Omental fat pad (tissue), 4 donors: ENCODE data around the gene ANKRD33B. TPM values are rescaled to one million over a fixed set of nuclear protein-coding genes. Genes with fewer than 3 reads are reported as not detected.

Experiments
- ATAC-seq: fragments of 150-250 bp; one replicate; pipeline ENCODE4 v1.9.1; 2016; ENCODE audit warnings: mild to moderate bottlenecking, moderate library complexity; ENCODE audit not compliant: low FRiP score
- DNase-seq: peaks from one replicate; pipeline ENCODE4 v3.0.0-alpha.2; 2019; ENCODE audit warnings: low spot score
- CTCF ChIP-seq, 3 donors: fragments of 450-650 bp; IDR thresholded peaks; one replicate each; pipeline ENCODE4 v1.5.1; 2016 to 2017; ENCODE audit warnings: antibody characterized with exemption in 3 of 3, mild to moderate bottlenecking in 3 of 3, moderate library complexity in 2 of 3
- total RNA-seq, 4 donors: library from RNA; depleted of rRNA; stranded (reverse); fragments of >200 nt; gene quantifications; one replicate each; pipeline ENCODE4 v1.1.0, GENCODE V29; 2016

ANKRD33B gene
- total RNA-seq, 4 donors from 2014 or later, result 6.2 to 25.5 (median 8.1) TPM

DNA sequence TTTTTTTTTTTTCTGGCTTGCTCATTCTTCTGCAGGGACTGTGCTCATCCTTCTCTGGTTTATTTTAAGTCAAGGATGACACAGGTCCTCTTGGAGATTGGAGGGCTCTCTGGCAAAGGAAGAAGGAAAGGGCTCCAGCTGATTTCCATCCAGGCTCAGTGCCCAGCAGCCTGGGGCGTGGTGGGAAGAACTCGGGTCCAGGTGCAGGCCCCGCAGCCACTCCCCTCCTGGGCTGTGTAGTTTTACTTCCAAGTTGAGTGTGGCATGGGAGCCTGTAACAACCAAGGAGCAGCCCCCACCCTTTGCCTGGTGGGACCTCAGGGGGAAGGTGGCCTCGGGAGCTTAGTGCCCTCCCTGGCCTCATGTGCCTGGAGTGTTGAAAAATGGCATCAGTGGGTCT, 58.9 kb downstream of the ANKRD33B start:
- DNase-seq (no peak), ATAC-seq (no peak)
- no peak for TF ChIP-seq CTCF (IDR thresholded peaks at IDR 0.05)

GRCh38 chr5:10623305-10623910, 59.5 kb downstream of the ANKRD33B start:
- ATAC-seq (no peak), DNase-seq (no peak)
- no peak for TF ChIP-seq CTCF (IDR thresholded peaks at IDR 0.05)

DNA sequence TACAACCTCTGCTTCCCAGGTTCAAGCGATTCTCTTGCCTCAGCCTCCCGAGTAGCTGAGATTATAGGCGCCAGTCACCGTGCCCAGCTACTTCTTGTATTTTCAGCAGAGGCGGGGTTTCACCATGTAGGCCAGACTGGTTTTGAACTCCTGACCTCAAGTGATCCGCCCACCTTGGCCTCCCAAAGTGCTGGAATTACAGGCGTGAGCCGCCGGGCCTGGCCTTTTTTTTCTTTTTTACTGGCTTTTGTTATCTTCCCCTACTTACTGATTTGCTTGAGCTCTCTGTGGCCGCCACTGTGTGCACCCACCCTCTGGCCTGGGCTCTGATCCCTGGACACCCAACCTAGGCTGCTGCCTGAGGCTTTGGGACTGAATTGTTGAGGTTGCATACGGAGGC, 60.3 kb downstream of the ANKRD33B start:
- TF ChIP-seq CTCF (IDR thresholded peaks at IDR 0.05), result no peak
- ATAC-seq, result no peak
- no peak for DNase-seq

DNA sequence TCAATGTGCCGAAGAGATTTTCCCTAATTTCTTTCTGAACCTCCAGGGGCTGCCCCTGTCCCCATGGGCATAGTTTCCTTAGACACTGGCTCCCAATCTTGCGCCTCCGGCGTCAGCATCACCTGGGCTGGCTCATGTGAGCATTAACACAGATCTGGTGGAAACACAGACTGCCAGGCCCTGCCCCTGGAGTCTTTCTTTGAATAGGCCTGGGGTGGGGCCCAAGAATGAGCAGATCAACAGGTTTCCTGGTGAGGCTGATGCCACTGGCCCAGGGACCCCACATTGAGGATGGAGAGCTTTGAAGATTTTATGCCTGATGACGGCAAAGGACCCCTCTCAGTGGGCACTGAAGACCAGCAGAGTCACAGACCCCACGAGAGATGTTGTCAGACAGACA, 60.8 kb downstream of the ANKRD33B start:
- ATAC-seq (no peak), DNase-seq (no peak)
- TF ChIP-seq CTCF (IDR thresholded peaks at IDR 0.05), result no peak

DNA sequence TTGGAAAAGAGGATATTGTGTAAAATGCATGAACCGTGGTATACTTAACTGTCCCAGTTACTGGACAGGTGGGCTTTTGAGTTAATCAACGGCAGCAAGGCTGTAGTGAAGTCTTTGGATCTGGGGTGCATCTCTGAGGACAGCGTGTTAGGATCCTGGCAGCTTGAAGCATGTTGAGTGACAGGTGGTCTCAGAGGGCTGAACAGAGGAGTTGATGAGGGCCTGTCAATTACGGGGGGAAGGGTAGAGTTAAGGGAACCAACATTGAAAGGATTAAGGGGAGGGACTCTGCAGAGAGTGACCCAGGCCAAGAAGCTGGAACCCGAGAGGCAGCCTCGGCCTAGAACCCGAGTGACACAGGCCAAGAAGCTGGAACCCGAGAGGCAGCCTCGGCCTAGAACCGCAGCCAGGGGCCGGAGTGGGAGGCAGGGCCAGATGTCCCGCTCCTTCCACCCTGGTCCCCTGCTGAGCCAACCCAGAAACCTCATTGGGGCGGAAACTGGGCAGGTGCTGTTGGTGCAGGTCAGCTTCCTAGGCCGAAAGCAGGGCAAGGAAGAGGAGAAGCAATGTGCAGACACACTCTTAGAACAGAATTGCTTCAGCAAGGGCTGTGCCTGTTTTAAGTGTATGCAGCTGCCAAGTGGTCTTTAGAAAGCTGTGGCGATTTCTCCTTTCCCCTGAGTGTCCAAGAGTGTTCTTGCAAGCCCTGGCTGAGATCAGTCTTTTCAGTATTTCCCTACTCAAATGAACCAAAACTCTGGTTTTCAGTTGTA, 62.0 kb downstream of the ANKRD33B start:
- no peak for DNase-seq

GRCh38 chr5:10626473-10627013, 62.7 kb downstream of the ANKRD33B start:
- DNase-seq (no peak), ATAC-seq (no peak)
- no peak for TF ChIP-seq CTCF (IDR thresholded peaks at IDR 0.05)

More for the DNA sequence above, 62.0 kb downstream of the ANKRD33B start:
- no peak for ATAC-seq
- no peak for TF ChIP-seq CTCF (IDR thresholded peaks at IDR 0.05)
